HG02884 (cell line): ENCODE measurements around the gene SPTA1.
"Not testable (repeated sequence)": the region's sequence is repeated elsewhere in the genome, so short reads cannot be mapped to it uniquely, and the experiment has no call there.

ENCODE experiments used
- ATAC-seq: cut with Tn5 transposase; IDR thresholded peaks from one replicate; pipeline ENCODE4 v1.9.1; 2021; ENCODE audit warnings: mild to moderate bottlenecking, moderate library complexity; ENCODE audit not compliant: unreplicated experiment

Gene SPTA1

DNA sequence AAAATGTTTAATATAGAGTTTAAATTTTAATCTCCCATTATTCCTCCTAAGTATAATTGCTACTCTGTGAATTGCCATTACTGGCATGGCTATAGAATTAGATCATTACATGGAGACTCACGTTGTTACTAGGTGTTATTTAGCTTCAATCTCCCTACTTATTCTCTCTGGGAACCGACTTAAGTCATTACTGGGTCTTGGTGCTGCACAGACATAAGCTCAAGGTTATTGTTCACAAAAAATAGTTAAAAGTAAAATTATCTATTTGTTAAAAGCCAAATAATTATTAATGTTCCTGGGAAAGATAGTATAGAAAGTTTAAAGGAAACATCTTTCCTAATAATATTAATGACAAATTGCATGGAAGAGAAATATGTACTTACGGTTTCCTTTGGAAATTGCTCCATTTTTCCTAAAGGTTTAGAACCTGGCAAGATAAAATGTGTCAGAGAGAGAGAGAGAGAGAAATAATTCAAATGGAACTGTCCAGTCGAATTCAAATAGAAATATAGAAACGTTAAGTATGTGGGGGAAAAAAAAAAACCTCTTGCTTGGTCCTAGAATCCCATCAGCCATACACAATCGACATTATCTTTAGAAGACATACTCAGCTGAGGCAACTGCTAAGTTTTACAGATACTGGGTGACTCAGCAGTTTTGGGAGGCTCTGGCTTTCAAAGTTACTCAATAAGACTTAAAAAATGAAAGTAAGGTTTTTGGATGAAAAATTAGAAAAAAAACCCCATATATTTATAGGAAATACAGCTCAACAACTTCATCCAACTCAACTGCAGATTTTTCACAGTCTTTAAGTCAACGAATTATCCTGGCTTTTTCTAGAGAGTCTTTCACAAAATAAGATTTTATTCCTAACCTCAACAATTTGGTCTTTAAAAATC is at the start of gene SPTA1:
Gene SPTA1, minus strand, starts transcription at position 605 of the 899 bp plus-strand sequence. Its CDS starts 198 bp downstream, at position 407.
- ATAC-seq, result no peak

DNA sequence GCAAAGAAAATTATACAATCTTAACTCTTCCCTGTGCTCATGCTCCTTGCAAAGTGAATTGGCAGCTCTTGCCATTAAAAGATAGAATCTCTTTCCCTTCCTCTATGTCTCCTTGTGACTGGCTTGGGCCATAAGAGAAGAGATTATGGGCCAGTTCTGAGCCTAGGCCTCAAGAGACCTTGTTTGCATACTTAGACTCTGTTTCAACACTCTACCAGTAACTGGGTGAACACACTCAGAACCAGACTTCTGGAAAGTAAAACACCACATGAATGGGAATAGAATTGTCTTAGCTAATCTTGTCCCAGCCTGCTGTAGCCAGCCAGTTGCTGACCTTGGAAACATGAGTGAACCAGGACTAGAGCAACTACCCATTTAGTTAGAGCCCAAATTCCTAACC is 49.3 kb upstream of the SPTA1 start:
- no peak for ATAC-seq

DNA sequence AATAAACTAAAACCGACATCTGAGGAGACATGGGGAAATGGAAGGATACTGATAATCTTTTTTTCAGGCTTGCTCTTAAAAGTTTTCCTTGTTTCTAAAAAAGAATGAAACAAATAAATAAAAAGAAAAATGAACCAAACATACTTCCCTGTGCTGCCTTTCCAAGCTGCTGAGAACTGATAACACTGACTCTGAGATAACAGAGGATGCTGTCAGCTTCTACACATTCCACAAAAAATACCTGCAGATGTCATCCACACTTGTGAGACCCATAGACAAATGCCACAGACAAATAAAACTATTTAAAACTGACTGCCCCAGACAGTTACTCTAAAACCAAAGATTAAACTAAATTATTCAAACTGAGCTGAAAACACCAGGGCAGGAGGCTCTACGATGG is 46.0 kb upstream of the SPTA1 start:
- ATAC-seq, result no peak

DNA sequence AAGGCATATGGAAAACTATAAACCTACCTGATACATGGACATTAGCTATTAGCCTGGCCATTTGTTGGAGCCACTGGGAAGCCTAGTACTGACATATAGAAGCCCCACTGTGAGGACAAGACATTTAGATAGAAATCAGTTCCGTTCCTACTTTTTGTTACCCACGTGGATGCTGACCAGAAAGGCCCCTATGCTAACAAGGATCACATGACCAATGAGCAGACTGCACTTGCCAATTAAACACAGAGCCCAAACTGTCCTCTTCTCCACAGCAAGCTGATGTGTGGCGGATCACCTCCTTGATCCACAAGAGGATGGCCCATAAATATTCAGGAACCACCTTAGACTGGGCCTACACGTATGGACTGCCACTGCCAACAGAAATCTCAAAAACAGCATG is 45.2 kb upstream of the SPTA1 start:
- no peak for ATAC-seq

DNA sequence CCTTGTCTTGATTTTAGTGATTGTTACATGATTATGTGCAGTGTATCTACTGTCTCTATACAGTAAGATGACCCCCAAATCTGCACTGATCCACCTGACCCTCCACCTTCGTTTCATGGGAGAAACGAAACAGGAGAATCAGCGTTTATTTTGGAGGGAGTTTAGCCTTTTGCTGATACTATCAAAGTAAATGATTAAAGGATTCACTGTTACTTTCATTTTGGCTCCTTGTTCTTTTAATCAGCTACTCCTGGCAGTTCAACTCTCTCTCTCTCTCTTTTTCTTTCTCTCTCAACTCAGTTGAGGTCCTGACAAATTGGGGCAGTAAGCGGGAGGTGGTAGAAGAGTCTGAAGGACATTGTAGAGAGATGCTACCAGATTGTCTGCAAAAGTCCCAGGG is 43.9 kb upstream of the SPTA1 start:
- no peak for ATAC-seq

DNA sequence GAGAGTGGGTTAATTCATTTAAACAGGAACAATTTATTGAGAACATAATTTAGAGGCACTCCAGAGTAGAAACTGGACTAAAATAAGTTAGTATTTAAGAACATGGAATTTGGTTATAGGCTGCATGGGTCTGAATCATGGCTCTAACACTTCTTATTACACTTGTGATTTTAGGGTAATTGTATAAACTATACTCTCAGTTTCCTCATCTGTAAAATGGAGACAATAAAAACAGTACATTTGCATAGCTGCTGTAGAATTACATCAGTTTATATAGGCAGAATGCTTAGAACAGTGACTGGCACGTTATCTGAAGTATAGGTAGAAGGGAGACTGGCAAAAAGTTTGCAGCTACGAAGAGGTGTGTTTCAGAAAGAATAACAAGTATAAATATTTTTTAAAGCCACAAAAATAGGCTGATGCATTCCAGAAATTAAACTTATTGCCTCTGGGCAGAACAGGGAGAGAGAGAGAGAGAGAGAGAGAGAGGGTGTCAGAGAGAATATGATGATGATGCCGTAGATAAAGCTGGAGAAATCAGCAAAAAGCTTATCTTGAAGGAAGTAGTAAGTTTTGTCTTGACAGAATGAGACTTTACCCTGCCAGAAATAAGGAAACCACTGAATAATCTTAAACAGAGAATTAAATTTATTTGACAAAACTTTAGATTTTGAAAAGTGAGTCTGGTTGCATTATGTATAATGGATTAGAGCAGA is 42.2 kb upstream of the SPTA1 start:
- ATAC-seq, result no peak

DNA sequence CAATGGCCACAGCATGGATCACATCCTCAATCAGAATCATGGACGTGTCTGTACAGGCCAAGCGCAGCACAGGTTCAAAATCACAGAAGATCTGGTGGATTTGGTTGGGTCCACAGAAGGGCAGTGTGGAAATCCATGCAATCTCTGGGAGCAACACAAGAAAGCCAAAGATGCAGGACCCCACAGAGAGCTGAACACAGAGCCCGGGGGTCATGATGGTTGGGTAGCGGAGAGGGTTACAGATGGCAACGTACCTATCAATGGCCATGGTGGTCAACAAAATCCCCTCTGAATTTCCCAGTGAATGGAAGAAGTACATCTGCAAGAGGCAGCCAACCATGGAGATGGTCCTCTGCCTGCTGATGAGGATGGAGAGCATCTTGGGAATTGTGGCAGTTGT is 37.9 kb upstream of the SPTA1 start:
- ATAC-seq, result no peak

DNA sequence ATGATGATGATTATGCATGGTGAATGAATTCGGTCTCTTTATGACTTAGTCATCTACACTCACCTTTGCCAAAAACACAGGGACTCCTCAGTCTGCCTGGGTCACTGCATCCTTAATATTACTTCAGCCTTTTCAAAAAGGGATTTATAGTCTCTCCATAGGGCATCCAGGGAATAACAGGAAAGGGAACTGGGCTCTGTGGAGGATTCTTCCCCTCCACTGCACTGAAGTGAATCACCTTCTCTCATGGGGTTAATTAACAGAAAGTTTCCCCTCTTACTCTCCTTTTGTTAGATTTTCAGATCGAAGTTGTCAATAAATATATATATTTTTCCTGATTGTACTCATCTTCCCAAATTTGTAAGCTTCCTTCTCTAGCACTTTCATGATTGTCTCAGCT is 34.1 kb upstream of the SPTA1 start, which contains the start of gene OR6K3:
Gene OR6K3, minus strand, starts transcription at position 101 of the 400 bp plus-strand sequence. CDS start 2,605 bp downstream, outside the sequence.
- no peak for ATAC-seq

DNA sequence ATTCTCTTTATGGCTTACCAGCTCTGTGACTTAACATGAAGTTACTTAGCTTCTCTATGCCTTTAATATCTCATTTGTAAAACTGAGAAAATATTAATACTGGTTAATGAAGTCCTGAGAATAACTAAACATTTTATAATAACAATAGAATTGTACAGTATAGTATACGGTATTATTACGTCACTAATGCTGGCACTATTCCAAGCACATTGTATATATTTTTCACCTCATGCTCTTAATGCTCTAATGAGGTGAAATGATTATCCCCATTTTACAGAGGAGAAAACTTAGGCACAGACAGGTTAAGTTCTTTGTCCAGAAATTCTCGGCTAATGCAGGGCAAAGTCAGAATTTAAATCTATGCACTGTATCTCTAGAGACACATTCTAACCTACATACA is 33.1 kb upstream of the SPTA1 start:
- ATAC-seq, result no peak

DNA sequence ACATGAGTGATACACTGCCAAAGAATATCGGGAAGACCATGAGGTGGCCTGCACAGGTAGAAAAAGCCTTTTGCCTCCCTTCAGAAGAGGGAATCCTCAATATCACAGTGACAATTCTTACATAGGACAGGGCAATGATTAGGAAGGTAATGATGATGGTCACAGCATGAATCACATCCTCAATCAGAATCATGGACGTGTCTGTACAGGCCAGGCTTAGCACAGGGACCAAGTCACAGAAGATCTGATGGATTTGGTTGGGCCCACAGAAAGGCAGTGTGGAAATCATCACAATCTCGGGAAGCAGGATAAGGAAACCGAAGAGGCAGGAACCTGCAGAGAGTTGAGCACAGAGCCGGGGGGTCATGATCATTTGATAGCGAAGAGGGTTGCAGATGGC is 30.8 kb upstream of the SPTA1 start:
- ATAC-seq, result no peak

DNA sequence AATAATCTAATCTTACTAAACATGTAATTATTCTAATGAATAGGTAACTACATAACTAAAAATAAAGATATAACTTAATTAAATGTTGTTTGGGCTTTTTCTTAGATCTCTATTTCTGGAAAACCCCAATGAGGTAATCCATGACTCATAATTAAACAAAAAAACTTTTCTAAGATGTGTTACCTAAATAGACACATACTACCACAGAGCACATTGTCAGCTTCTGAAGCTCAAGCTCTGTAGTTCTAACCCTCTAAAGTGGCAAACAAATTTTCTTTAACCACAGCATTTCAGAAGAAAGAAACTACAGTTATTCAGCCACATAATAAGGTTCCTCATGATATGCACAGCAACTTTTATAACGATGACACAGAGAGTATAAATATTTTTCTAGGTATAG is 29.8 kb upstream of the SPTA1 start:
- no peak for ATAC-seq

DNA sequence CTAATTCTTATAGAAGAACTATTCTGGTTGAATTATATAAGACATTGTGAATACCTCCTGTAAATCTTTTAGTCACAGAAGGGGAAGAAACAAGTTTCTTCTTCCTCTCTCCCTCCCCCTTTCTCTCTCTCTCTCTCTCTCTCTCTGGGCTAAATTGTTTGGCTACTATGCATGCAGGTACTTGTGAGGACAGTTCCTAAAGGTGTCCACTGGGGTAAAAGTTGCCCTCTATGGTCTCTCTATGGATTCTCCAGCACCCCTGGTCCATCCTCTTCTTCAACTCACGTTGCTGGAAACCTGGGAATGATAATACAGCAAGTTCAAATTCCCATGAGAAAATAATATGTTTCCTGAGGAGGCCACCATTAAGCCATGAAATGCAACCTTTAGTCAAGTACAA is 28.2 kb upstream of the SPTA1 start:
- ATAC-seq, result no peak

DNA sequence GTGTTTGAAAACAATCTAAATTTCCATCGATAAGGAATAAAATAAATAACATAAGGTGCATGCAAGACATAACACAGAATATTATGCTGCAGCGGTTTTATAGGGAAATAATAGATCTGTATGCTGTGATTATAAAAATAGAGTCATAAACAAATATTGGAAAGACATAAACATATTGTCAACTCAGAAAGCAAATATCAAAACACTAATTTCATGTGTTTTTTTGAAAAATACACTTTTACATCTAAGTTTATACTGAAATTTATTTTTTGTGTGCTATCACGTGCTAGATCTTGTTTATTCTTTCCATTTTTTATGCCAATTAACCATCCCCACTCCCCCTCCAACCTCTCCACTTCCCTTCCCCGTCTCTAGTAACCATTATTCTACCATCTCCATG is 24.6 kb upstream of the SPTA1 start:
- no peak for ATAC-seq

DNA sequence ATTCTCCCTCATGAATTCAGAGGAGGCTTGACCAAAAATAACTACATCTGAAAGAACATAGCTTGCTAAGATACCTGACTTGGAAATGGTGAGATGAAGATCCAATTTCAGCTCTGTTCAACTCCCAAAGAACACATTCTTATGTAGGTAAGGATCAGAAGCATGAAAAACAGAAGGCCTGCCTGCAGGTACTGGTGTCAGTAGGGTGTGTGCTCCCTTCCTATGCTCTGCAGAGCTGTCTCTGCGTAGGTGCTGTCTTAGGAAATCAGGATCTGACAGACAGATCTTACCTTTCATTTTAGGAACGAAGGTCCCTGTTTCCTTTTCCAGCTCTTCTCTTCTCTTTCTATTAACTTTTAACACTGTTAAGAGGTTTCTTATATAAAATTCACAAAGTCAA is 19.6 kb upstream of the SPTA1 start:
- no peak for ATAC-seq

DNA sequence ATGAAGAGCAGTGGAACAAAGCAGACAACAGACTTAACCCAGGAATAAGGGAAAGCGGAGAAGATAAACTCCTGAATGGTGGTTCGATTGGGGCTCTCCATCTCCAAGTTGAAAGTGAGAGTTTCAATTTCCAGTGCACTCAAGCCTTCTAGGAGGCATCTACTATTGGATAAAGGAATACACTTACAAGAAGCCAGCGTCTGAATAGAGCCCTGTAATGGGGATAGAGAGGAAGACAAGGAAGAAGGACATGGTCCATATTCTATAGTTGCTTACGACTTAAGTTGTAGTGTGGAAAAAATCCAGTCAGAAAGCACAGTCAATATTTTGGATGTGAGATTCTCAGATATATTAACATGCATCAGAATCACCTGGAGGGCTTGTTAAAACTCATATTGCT is 14.0 kb upstream of the SPTA1 start, which contains the start of gene OR6K2:
Gene OR6K2, minus strand, starts transcription at position 101 of the 400 bp plus-strand sequence. Its CDS starts 0 bp downstream, at position 101.
- ATAC-seq, result no peak

DNA sequence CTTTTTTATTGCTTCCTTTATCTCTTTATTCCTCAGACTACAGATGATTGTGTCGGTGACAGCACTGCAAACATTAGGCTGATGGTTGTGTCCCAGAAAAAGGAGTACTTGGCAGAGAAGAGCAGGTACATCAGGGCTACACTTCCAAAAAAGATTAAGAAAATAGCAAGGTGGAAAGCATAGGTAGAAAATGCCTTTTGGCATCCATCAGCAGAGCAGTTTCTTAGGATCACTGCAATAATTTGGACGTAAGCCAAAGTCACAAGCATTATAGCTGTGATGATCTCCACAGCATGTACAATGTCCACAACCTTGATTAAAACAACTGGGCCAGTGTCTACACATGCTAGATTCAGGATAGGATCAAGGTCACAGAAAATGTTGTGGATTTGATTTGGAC is 8.1 kb upstream of the SPTA1 start:
- ATAC-seq, result no peak

DNA sequence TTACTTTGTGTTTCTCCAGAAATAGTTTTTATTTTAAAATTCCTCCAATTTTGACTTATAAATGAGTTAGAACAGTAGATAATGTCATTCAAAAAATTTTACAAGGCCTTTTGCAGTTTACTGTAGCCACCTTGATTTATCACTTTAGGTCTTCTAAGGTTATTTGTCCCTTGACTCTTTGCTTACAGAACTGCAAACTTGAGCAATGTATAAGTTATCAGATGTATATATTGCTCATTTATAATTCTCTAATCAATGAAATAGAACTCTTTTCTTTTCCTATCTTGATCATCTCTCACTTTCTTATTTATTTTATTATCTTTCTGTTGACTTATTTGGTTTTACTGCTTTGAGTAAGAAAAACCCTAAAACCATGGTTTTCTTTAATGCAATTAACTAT is 5.8 kb upstream of the SPTA1 start:
- ATAC-seq, result no peak

DNA sequence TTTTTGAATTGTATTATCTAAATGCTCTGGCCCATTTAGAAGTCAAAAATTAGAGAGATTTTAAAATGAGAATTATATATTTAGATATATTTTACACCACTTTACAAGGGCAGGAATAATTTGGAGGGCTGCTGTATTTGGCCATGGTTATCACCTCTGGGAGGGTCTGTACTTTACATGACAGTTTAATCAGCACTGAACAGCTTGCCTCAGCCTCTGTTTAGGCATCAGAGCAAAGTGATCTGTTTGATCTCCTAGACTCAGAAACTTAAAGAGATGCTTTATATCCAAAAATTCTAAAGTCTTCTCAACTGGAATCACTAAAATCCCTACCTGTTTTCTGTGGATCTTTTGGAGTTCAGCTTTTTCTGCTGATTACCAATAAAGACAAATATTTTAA is 5.4 kb upstream of the SPTA1 start:
- ATAC-seq, result no peak

DNA sequence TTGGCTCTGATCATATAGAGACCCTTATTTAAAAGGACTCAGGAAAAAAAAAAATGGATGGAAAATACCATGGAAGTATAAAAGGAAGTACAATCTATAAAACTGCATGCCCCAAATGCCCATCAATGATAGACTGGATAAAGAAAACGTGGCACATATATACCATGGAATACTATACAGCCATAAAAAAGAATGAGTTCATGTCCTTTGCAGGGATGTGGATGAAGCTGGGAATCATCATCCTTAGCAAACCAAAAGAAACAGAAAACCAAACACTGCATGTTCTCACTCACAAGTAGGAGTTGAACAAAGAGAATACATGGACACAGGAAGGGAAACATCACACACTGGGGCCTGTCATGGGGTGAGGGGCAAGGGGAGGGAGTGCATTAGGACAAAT is 4.6 kb upstream of the SPTA1 start:
- ATAC-seq, result not testable (repeated sequence)

DNA sequence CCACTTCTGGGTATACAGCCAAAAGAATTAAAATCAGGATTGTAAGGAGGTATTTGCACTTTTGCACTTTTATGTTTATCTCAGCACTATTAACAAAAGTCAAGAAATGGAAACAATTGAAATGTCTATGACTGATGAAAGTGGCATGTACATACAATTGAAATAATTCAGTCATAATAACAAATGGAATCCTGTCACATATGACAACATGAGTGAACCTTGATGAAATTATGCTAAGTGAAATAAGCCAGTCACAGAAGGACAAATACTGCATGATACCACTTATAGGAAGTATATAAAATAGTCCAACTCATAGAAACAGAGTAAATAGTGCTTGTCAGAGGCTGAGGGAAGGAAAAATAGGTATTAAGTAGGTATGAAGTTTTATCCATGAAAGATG is 3.4 kb upstream of the SPTA1 start:
- ATAC-seq, result no peak

DNA sequence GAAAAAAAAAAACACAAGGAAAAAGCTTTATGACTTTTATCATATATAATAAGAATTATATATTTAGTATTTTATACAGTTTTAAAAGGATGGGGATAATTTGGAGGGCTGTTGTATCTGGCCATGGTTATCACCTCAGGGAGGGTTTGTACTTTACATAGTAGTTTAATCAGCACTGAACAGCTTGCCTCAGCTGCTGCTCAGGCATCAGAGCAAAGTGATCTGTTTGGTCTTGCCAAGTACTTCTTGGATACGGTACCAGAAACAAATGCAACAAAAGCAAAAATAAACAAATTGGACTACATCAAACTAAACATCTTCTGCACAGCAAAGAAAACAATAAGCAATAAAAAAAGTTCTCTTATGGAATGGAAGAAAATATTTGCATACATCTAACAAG is 2.6 kb upstream of the SPTA1 start:
- ATAC-seq, result no peak

DNA sequence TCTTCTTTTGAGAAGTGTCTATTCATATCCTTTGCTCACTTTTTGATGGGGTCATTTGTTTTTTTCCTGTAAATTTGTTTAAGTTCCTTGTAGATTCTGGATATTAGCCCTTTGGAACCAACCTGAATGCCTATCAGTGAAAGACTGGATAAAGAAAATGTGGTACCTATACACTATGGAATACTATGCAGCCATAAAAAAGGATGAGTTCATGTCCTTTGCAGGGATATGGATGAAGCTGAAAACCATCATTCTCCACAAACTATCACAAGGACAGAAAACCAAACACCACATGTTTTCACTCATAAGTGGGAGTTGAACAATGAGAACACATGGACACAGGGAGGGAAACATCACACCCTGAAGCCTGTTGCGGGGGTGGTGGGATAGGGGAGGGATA is 1.8 kb upstream of the SPTA1 start:
- ATAC-seq, result not testable (repeated sequence)
